ENCODE measurements around the gene SMIM41. TPM values are rescaled to one million over a fixed set of nuclear protein-coding genes. Genes with fewer than 3 reads are reported as not detected.
A peak's percentile ranks its signal among the peaks of the same experiment; 100 is the strongest.

Gene SMIM41
- total and polyA plus RNA-seq, 8 donors = 0.47 to 6.9 (median 3.7) TPM

- no peak overlapping the region for H3K4me3 ChIP-seq
- peak; percentile 53 to 62 for TF ChIP-seq CTCF (IDR thresholded peaks at IDR 0.05)
- ATAC-seq = peak; percentile 85
- no peak overlapping the region for H3K27ac ChIP-seq
- intact Hi-C loops (cut with DNase I) = loop anchor here in 1 of 2 donors (10.0 kb wide), 1 partner anchor 95 kb away; no protein-coding TSS in a partner anchor
- peaks cover 0 to 32% of the 10 kb centered on the region in 2 donors for H3K27me3 ChIP-seq
- peaks cover 0 to 28% of the 10 kb centered on the region in 2 donors for H3K4me1 ChIP-seq
- peak in 1 of 4 donors; percentile 64 for DNase-seq
- H3K36me3 ChIP-seq = no peaks in the 10 kb centered on the region
- no peaks in the 10 kb centered on the region for H3K9me3 ChIP-seq
Measured at GRCh38 chr12:52119398-52120254, 40.1 kb downstream of the SMIM41 start.

- peaks cover 0 to 28% of the 10 kb centered on the region in 2 donors for H3K4me1 ChIP-seq
- DNase-seq = no peak
- no peak for ATAC-seq
- H3K4me3 ChIP-seq = no peak overlapping the region
- no peaks in the 10 kb centered on the region for H3K36me3 ChIP-seq
- H3K9me3 ChIP-seq = no peaks in the 10 kb centered on the region
- peaks cover 0 to 33% of the 10 kb centered on the region in 2 donors for H3K27me3 ChIP-seq
- no peak for TF ChIP-seq CTCF (IDR thresholded peaks at IDR 0.05)
- intact Hi-C loops (cut with DNase I) = loop anchor here in 1 of 2 donors (10.0 kb wide), 1 partner anchor 96 kb away; no protein-coding TSS in a partner anchor
- no peak overlapping the region for H3K27ac ChIP-seq
Measured at GRCh38 chr12:52120951-52121823, 41.7 kb downstream of the SMIM41 start.

- Histone ChIP-seq H3K27me3 (peaks cover 0 to 41% of the 10 kb centered on the region in 2 donors), H3K9me3 (no peaks in the 10 kb centered on the region), H3K36me3 (no peaks in the 10 kb centered on the region), H3K27ac (no peak overlapping the region), H3K4me3 (no peak overlapping the region), H3K4me1 (peaks cover 0 to 28% of the 10 kb centered on the region in 2 donors)
- ATAC-seq (peak; percentile 65), DNase-seq (peak in 3 of 4 donors; percentile 73 to 90 (median 90))
- intact Hi-C loops (cut with DNase I) = loop anchor here in 1 of 2 donors (10.0 kb wide), 1 partner anchor 97 kb away; no protein-coding TSS in a partner anchor
- peak; percentile 62 to 64 for TF ChIP-seq CTCF (IDR thresholded peaks at IDR 0.05)
Measured at GRCh38 chr12:52121824-52122539, 42.5 kb downstream of the SMIM41 start.

GRCh38 chr12:52122540-52122871, 43.0 kb downstream of the SMIM41 start:
- no peak for ATAC-seq
- Histone ChIP-seq H3K27me3 (peaks cover 0 to 45% of the 10 kb centered on the region in 2 donors), H3K4me1 (peaks cover 0 to 28% of the 10 kb centered on the region in 2 donors), H3K27ac (no peak overlapping the region), H3K4me3 (no peak overlapping the region), H3K36me3 (no peaks in the 10 kb centered on the region), H3K9me3 (no peaks in the 10 kb centered on the region)
- DNase-seq = no peak
- no peak for TF ChIP-seq CTCF (IDR thresholded peaks at IDR 0.05)
- intact Hi-C loops (cut with DNase I) = loop anchor here in 1 of 2 donors (10.0 kb wide), 1 partner anchor 98 kb away; no protein-coding TSS in a partner anchor

All from left lung (tissue), 10 donors.